ENCODE measurements around the gene SUPT16H.
"Not testable (repeated sequence)": the region's sequence is repeated elsewhere in the genome, so short reads cannot be mapped to it uniquely, and the experiment has no call there.

SUPT16H gene

DNA sequence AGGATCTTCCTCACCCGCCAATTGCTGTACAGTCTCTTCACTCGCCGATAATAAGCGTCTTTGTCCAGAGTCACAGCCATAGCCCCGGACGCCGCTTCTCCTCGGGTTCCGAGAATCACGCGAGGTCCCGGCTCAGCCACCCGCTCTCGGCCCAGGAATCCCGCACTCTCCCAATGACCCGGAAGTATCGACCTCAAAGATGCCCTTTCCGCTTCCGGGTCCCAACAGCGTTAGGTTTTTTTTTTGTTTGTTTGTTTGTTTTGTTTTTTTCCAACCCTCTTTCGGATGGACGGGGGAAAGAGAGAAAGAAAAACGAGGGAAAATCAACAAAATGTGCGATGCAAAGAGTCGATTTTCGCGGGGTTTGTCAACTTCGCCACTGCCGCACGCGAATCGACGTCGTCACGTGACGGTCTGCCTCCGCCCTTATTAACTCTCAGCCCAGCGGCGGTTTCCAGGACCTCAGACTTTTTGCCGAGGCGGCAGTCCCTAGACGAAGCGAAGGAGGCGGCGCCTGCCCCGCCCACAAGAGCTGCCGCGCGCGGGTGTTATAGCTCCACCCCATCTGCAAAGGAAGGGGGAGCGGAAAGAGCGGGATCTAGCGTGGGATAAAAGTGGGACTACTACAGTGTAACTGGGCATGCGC lies at the start of gene SUPT16H:
SUPT16H (minus strand) TSS at position 172 of the 646 bp plus-strand sequence; CDS start at position 80, 92 bp downstream.
- peak; percentile 89 to 90 for DNase-seq (ENCODE audit: low read depth in 1 of 2, low spot score in 1 of 2)

DNA sequence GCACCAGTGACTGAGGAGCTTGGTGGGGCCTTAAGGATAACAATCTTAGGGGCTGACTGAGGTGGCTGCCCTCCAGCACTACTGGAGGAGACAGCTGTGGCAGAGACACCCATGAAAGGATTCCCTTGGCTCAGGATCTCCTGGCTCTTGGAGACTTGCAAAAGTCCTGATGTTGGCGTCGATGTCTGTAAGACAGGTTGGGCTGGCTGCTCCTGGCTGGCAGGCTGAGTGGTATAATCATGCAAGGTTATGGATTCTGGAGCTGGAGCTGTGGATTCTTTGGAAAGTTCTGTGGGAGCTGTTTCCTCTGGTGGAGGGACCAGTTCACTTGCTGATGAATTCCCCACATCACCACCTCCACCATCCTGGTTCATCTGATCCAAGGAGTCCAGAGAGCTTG lies 47.3 kb upstream of the SUPT16H start:
- no peak for DNase-seq (ENCODE audit: low read depth in 1 of 2, low spot score in 1 of 2)

DNA sequence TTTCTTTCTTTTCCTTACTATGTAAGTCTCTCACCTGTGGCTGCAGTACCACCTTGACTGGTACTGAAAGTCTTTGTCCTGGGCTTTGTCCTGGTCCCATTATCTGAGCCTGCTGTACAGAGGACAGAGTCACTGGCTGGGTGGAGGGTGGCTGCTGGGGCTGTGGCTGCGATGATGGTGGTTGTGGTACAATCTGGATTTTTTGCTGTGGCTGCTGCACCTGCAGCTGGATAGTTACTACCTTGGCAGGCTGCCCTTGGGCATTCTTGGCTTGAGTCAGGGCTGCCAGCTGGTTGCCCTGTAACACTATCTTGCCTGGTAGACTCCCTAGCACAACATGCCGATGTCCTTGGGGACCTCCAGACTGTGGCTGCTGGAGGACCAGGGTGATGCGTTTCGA lies 45.1 kb upstream of the SUPT16H start:
- DNase-seq (ENCODE audit: low read depth in 1 of 2, low spot score in 1 of 2), result no peak

DNA sequence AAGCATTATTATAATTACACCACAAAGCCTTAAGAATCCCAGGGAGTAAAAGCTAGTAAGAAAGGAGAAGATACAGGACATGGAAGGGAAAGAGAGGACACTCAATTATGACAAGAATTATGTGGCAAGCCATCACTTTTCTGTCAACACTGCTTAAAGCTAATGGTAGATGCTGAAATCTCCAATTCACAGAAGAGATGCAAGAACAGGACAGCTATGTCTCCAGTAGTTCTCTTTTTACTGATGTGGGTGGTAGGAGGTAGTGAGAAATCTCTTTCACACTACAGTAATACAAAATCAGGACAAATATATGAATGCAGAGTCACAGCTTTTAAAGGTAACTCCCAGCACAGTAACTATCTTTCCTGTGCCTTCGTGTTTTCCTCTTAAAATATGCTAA lies 42.9 kb upstream of the SUPT16H start:
- no peak for DNase-seq (ENCODE audit: low read depth in 1 of 2, low spot score in 1 of 2)

DNA sequence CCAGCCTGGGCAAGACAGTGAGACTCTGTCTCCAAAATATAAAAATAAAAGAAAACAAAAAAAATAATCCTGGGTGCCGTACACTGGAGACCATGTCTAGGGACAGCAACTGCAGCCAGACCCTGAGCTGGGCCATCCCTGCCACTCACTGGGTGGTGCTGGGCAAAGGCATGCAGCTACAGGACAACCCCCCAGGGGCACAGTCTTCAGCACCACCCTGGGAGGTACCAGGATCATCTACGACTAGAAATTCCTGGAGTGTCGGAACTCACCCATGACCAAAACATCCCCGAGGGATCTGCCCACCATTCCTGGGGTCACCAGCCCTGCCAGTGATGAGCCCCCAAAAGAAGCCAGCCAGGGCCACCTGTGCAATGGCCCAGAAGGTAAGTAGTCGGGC lies 35.7 kb upstream of the SUPT16H start:
- DNase-seq (ENCODE audit: low read depth in 1 of 2, low spot score in 1 of 2), result no peak

DNA sequence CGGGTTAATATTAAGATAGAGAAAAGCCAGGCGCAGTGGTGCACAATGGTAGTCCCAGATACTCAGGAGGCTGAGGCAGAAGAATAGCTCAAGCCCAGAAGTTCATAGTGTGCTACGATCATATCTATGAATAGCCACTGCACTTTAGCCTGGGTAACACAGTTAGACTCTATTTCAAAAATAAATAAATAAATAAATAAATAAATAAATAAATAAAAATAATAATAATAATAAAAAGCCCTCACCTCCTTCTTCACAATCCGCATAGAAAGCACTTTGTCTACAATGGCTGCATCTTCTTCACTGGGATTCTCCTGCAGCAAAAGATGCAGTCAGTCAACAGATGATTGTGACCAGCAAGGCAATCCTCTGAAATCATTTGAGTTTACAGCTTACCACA lies 31.5 kb upstream of the SUPT16H start:
- DNase-seq (ENCODE audit: low read depth in 1 of 2, low spot score in 1 of 2), result no peak

DNA sequence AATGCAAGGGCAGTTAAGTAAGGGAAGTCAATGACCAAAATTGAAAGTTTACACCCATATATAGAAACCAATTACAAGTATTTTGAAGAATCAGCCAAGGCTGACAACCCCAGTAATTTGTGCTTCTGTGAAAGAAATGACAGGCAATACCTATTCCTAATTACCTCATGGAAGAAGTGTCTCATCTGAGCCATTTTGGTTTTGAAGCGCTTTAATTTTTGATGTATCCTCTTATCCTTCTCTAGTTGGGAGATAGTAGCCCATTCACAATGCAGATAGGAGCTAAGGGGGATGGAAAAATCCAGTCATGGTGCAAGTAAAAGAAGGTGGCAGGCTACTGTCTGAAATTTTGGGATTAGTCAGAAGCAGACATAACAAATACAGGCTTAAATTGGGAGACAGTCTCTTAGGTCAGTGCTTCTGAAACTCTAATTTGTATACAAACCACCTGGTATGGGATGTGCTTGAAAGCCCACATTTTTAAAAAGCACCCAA lies 30.4 kb upstream of the SUPT16H start:
- DNase-seq (ENCODE audit: low read depth in 1 of 2, low spot score in 1 of 2), result no peak

DNA sequence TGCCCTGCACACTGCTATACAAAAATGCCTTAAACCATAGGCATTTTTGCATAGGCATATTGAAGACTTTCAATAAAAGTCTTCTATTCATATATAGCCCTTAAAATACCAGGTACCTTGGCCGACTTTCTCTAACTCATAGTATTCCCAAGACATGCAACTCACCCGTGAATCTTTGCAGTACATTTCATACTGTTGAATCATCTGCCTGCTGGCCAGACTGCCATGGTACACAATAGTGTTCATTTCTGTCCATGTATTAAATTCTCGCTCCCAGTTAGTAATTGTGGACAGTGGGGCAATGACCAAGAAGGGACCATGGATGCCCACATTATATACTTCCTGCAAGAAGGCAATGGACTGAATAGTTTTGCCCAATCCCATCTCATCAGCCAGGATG lies 24.3 kb upstream of the SUPT16H start:
- no peak for DNase-seq (ENCODE audit: low read depth in 1 of 2, low spot score in 1 of 2)

DNA sequence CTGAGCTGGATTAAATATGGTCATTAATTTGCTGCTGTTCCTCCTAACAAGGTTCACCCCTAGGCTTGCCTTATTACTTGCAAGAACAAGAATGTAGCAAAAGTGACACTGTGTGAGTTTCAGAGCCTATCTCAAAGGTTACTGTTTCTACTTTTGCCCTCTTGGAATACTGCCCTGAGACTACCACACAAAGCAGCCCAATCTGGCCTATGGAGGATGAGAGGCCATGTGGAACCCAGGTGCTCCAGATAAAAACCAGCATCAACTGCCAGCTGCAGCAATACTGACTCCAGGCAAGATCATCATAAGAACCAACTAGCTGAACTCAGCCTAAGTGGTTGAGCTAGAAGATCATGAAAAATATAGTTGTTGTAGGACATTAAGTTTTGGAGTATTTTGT lies 22.4 kb upstream of the SUPT16H start:
- DNase-seq (ENCODE audit: low read depth in 1 of 2, low spot score in 1 of 2), result no peak

DNA sequence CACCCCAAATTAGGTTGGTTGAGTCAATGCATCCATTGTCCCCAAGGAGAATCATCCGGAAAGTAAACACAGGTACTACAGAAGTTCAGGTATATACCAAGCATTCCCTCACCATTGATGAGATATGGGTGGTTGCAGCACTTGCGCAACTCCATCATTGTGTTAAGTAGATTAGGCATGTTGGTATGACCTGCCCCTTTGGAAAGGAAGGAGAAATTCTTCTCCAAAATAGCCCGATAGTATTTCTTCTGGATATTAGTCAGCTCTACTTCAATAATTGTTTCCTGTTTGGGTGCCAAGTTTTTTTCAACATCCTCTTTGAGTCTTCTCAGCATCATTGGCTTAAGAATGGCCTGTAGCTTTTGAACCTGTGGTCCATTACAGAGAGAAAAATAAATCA lies 21.3 kb upstream of the SUPT16H start:
- DNase-seq (ENCODE audit: low read depth in 1 of 2, low spot score in 1 of 2), result no peak

DNA sequence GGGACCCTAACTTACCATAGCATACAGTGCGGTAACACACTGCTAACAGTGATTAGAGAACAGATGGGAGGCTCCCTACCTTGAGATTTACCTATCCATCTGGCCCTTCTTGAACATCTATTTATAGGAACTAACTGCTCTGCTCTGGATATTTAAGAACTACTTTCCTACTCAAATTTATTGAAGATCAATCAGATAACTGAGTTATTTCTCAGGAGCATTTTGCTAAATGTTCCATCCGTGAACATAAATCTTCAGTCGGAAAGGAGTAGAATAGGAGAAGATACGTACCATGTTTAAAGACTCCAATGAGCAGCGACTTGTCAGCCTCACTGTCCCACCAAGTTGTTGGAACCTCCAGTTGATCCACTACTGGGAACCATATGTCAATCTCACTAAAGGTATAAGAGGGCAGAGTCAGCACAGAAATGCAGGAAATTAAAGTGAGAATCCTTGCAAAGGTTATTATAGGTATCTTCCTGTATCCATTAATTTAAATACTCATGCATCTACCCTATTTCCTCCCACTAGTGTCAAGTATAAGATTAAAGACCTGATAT lies 15.6 kb upstream of the SUPT16H start:
- no peak for DNase-seq (ENCODE audit: low read depth in 1 of 2, low spot score in 1 of 2)

DNA sequence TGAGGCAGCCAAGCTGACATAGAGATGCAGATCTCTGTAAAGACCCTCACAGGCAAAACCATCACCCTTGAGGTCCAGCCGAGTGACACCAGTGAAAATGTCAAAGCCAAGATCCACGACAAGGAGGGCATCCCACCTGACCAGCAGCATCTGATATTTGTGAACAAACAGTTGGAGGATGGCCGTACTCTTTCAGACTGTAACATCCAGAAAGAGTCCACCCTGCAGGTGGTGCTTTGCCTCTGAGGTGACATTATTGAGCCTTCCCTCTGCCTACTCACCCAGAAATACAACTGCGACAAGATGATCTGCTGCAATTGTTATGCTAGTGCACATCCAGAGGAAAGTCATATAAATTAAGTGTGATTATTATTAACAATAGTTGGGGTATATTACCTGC lies 15.1 kb upstream of the SUPT16H start:
- DNase-seq (ENCODE audit: low read depth in 1 of 2, low spot score in 1 of 2), result no peak

DNA sequence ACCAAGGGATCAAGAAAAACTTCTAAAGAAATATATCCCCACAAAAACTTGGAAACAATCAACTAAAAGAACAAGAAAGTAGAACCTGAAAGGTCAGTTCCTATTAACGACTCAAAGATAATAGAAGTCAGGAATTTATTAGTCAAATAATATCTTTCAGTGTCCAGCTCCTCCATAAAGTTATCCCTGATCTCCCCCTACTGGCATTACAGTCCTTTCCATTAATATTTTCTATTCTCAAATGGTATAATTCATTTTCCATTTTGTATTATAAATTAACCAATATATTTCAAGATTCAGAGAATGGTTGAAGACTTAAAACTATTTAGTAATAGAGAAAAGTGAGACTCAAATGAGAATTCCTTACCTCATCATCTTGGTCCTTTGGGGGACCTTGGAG lies 11.6 kb upstream of the SUPT16H start:
- DNase-seq (ENCODE audit: low read depth in 1 of 2, low spot score in 1 of 2), result no peak

DNA sequence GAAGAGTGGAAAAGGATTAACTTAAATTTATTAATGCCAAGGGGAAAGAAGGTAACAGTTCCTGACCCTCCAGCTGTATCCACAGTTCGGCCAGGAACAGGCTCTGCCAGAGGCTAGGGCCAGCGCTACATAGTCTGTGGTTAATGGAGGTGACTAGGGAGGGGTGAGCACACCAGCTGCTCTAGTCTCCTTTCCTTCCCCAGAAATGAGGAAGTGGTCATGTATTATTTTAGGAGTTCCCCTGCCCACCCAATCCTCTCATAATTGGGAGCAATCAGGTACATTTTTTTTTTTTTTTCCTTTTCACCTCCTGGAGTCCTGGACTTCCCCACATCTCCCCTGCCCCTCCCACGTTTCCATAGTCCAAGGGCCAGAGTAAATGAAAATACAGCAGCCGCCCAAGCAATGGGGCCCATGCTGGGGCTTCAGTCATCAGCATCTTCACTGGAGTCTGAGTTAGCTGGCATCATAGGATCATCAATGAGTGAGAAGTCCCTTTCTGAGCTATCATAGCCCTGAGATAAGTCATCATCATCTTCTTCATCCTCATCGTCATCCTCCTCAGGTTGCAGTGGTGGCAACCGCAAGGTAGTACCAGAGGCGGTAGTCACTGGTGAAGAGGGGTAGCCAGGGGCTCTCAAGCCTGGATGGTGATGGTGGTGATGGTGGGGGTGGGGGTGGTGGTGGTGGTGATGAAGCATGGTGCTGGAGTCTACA lies 1.5 kb upstream of the SUPT16H start:
- no peak for DNase-seq (ENCODE audit: low read depth in 1 of 2, low spot score in 1 of 2)

DNA sequence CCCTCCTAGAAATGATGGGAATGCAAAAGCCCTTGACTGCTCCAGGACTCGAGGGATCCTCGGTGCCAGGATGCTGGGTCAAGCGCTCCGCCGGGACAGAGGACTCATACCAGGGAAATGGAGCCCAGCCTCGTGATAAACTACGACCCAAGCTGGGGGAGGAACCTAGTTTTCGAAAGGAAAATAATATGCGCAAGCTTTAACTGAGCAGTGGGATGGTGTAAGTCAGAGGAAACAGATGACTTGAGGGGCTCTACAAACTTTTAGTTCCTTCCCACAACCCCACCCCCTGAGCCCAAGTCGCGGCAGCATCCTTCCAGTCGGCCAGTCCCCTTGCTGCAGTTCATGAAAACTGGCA lies 654 bp upstream of the SUPT16H start:
- DNase-seq (ENCODE audit: low read depth in 1 of 2, low spot score in 1 of 2), result no peak

DNA sequence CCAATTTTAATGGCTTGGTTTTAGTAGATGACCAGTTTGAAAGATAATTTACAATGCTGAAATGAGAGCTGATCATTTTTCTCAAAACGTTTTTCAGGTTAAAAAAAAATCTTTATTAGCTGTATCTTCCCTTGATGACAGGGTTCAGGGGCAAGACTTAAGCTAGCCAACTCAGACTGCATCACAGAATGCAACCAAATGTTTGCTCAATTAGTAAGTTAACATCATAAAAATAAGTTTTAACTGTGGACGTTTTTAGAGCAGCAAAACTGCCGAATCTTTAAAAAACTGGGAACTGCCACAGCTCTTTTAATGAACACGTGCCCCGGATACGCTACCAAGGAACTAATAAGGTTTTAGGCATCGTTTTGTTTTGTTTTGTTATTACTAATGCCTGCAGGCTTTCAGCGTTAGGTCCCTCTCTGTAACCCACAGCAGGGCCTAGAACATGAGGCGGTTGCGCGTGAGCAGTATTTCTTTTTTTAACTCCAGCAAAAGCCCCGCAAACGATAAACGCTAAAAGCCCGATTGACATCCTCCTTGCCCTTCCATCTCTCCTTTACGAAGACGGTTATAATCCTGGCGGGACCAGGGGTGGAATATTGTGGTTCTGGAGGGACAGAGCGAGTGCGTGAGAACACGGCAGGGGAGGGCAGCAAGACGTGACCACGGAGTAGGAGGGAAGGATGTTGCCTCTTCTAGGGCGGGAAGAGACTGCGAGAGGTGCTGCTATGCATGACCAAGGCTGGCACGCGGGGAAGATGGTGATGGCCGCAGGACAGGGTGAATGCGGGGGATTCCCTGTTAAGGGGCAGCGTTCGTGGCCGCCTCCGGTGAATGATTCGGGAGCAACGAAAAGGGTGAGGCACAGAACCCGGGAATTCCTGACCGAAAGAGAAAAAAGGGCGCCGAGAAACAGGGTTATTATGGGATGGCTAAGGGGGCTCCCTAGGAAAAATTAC lies 652 bp downstream of the SUPT16H start:
- peak; percentile 10 to 25 for DNase-seq (ENCODE audit: low read depth in 1 of 2, low spot score in 1 of 2)

DNA sequence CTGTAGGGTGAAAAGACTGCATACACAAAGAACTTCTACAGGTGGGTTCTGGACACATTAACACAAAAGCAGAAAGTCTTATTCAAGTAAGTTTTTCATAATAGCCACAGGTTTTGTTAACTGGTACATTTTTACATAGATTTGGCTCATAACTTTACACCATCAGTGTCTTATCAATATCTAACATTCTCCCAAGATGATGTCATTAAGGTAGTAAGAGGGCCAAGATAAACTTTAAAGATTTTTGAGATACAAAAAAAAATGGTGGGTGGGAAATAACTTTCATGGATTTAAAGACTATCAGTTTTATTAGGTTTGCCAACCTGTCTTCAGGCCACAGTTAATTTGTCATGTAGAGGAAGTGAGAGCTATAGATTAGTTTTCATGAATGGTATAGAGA lies 1.7 kb downstream of the SUPT16H start:
- DNase-seq (ENCODE audit: low read depth in 1 of 2, low spot score in 1 of 2), result no peak

DNA sequence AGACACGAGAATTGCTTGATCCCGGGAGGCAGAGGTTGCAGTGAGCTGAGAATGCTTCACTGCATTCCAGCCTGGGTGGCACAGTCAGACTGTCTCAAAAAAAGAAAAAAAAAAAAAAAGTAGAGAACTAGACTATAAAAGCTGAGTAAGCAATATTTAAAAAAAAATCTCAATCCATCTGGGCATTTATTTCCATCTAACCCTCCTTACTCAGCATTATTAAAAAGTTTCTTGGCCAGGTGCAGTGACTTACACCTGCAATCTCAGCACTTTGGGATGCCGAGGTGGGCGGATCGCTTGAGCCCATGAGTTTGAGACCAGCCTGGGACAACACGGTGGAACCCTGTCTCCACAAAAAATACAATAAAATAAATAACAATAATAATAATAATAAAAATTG lies 4.5 kb downstream of the SUPT16H start:
- DNase-seq (ENCODE audit: low read depth in 1 of 2, low spot score in 1 of 2), result no peak

DNA sequence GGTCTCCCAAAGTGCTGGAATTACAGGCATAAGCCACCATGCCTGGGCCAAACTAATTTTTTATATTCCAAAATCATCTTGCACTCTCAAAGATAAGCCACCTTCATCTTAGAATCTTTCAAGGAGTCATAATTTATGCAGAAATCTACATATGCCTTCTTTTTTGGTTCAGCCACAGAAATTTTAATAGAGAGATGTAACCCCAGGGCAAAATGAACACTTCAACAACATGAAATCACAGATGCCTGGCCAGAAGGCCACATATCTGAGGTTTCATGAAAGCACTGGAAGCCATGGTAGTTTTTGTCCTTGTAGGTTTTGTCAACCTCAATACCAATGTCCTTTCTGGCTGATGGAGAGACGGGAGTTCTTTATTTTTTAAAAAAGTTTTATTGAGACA lies 9.8 kb downstream of the SUPT16H start:
- no peak for DNase-seq (ENCODE audit: low read depth in 1 of 2, low spot score in 1 of 2)

DNA sequence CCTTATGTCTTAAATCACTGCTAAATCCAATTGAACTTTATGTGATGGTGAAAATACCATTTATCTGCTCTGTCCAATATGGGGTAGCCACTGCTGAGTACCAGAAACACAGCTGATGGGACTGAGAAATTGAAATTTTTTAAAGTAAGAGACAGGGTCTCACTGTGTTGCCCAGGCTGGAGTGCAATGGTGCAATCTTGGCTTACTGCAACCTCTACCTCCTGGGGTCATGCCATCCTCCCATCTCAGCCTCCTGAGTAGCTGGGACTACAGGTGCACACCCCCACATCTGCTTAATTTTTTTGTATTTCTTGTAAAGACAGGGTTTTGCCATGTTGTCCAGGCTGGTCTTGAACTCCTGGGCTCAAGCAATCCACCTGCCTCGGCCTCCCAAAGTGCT lies 11.0 kb downstream of the SUPT16H start:
- DNase-seq (ENCODE audit: low read depth in 1 of 2, low spot score in 1 of 2), result not testable (repeated sequence)

DNA sequence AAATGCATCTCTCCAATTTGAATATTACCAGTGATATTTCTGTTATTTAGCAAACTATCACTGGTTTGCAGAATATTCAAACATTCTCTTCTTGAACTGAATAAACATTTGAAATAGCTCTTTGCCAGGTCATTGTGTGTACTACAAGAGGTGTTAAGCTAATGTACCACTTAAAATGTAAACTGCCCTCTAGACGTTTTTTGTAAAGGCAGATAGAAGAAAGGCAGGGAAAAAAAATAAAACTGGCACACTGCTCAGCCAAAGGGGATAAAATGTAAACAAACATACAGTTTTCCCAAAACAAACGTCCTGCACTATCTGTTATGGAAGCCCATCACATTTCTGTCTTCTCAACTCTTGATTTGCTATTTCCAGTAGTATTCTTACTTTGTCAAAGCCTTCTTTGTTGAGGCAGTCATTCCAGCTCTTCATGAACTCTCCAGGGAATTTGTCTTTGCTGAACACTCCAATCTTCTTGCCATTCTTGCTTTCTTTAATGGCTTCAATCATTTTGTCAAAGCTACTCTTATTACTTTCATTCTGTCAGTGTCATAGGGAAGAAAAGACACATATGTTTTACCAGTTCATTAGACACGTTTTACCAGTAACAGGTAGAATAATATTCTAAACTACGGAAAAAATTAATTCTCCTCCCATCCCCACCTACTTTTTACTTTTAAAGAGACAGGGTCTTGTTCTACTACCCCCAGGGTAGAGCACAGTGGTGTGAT lies 13.7 kb downstream of the SUPT16H start:
- no peak for DNase-seq (ENCODE audit: low read depth in 1 of 2, low spot score in 1 of 2)
